SIG-M5 treated with dmso at 0.1 percent for 504 hours (cell line): ENCODE measurements around the gene CHRM1.
"Not testable (repeated sequence)": the region's sequence is repeated elsewhere in the genome, so short reads cannot be mapped to it uniquely, and the experiment has no call there.

Source experiments
- DNase-seq: peaks from one replicate; lab custom pipeline; 2025; ENCODE audit not compliant: unreplicated experiment; lab: John Stamatoyannopoulos, UW

The CHRM1 gene

GRCh38 chr11:62921201-62921572, at the start of gene CHRM1:
Gene CHRM1 (minus strand): TSS chr11:62921363. CDS start chr11:62911100, 10,263 bp downstream.
- DNase-seq = no peak

GRCh38 chr11:62965574-62965973, 44.4 kb upstream of the CHRM1 start:
- DNase-seq = no peak

GRCh38 chr11:62962391-62962790, 41.2 kb upstream of the CHRM1 start:
- DNase-seq = no peak

- DNase-seq = no peak
Measured at GRCh38 chr11:62961017-62961570, 39.9 kb upstream of the CHRM1 start.

- no peak for DNase-seq
Measured at GRCh38 chr11:62959422-62959980, 38.3 kb upstream of the CHRM1 start.

GRCh38 chr11:62958547-62959421, 37.6 kb upstream of the CHRM1 start:
- DNase-seq = no peak

- no peak for DNase-seq
Measured at GRCh38 chr11:62957147-62957546, 36.0 kb upstream of the CHRM1 start.

- no peak for DNase-seq
Measured at GRCh38 chr11:62954478-62954877, 33.3 kb upstream of the CHRM1 start.

GRCh38 chr11:62953811-62954210, 32.6 kb upstream of the CHRM1 start:
- no peak for DNase-seq

- DNase-seq = no peak
Measured at GRCh38 chr11:62948765-62949320, 27.7 kb upstream of the CHRM1 start.

GRCh38 chr11:62945538-62945937, 24.4 kb upstream of the CHRM1 start:
- not testable (repeated sequence) for DNase-seq

GRCh38 chr11:62937528-62937927, 16.4 kb upstream of the CHRM1 start:
- DNase-seq = not testable (repeated sequence)

- no peak for DNase-seq
Measured at GRCh38 chr11:62934496-62934785, 13.3 kb upstream of the CHRM1 start.

- DNase-seq = no peak
Measured at GRCh38 chr11:62933750-62934495, 12.8 kb upstream of the CHRM1 start.

- DNase-seq = no peak
Measured at GRCh38 chr11:62933285-62933684, 12.1 kb upstream of the CHRM1 start.

- no peak for DNase-seq
Measured at GRCh38 chr11:62931499-62932278, 10.5 kb upstream of the CHRM1 start.

GRCh38 chr11:62930666-62931065, 9.5 kb upstream of the CHRM1 start:
- DNase-seq = no peak

- DNase-seq = no peak
Measured at GRCh38 chr11:62930157-62930556, 9.0 kb upstream of the CHRM1 start.

GRCh38 chr11:62928011-62928410, 6.8 kb upstream of the CHRM1 start:
- DNase-seq = no peak

GRCh38 chr11:62926680-62927455, 5.7 kb upstream of the CHRM1 start:
- no peak for DNase-seq
